AG04449 (cell line): ENCODE results near the gene CSTPP1.

Experiments
- CTCF ChIA-PET: fragments of 350-600 bp; formaldehyde crosslinking; extraction: SDS; loops from one replicate; lab custom pipeline; 2021; ENCODE audit warnings: antibody characterized with exemption; lab: Yijun Ruan, JAX
- POLR2A ChIA-PET: fragments of 400-600, 350-600 bp; formaldehyde crosslinking; extraction: SDS; loops from one replicate; lab custom pipeline; 2020; ENCODE audit warnings: antibody characterized with exemption, inconsistent platforms; lab: Yijun Ruan, JAX
- DNase-seq: peaks from one replicate; pipeline ENCODE4 v3.0.0-alpha.2; 2010; ENCODE audit warnings: low read depth, low spot score
- H3K4me3 ChIP-seq: 2 replicates; pipeline ENCODE4 v1.5.1; 2011; ENCODE audit warnings: low read depth, mild to moderate bottlenecking, control low read depth, low read length
- TF ChIP-seq, protein P1 (sequence below): IDR thresholded peaks from one replicate; pipeline ENCODE4 v1.5.1; 2011; ENCODE audit warnings: mild to moderate bottlenecking, moderate library complexity, low read length, control low read depth, inconsistent platforms; ENCODE audit not compliant: insufficient read depth; ENCODE audit errors: missing control alignments

Gene CSTPP1

DNA sequence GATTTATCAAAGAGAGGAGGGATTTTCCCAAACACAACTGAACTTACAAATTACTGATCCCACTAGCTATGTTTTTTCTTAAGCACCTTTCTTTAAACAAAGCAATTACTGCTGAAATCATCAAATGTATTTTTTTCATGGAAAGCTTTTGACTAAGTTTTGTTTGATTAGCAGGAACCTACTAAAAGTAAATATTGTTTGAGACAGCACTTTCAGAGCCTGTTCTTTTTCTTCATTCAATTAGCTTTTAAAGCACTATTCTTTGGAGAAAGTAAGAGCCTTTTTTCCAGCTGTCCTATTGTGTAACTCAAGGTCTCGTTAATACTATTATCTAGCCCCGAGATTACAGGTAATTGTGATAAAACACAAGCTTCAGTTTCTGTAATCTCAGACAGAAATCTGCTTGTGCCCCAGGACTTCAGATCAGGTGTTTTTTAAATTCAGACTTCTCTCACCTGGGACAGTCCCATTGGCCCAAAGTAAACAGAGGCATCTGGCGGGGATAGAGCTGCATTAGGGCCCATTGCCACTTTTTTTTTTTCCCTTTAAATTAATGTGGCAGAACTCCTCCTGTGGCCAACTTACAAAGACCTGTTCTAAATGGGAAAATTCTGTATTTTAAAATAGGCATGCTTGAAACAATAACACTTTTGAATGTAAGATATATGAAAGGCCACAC, 11.0 kb downstream of the CSTPP1 start:
- ChIA-PET POLR2A (no interaction called here), CTCF (interaction anchor here (1.4 to 1.5 kb wide), 2 partner anchors 28 to 31 kb away, joined by 5 to 6 read pairs; no protein-coding TSS in a partner anchor)
- TF ChIP-seq, protein P1, sequence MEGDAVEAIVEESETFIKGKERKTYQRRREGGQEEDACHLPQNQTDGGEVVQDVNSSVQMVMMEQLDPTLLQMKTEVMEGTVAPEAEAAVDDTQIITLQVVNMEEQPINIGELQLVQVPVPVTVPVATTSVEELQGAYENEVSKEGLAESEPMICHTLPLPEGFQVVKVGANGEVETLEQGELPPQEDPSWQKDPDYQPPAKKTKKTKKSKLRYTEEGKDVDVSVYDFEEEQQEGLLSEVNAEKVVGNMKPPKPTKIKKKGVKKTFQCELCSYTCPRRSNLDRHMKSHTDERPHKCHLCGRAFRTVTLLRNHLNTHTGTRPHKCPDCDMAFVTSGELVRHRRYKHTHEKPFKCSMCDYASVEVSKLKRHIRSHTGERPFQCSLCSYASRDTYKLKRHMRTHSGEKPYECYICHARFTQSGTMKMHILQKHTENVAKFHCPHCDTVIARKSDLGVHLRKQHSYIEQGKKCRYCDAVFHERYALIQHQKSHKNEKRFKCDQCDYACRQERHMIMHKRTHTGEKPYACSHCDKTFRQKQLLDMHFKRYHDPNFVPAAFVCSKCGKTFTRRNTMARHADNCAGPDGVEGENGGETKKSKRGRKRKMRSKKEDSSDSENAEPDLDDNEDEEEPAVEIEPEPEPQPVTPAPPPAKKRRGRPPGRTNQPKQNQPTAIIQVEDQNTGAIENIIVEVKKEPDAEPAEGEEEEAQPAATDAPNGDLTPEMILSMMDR, result no peak
- H3K4me3 ChIP-seq, result no peak overlapping the region
- no peak for DNase-seq

DNA sequence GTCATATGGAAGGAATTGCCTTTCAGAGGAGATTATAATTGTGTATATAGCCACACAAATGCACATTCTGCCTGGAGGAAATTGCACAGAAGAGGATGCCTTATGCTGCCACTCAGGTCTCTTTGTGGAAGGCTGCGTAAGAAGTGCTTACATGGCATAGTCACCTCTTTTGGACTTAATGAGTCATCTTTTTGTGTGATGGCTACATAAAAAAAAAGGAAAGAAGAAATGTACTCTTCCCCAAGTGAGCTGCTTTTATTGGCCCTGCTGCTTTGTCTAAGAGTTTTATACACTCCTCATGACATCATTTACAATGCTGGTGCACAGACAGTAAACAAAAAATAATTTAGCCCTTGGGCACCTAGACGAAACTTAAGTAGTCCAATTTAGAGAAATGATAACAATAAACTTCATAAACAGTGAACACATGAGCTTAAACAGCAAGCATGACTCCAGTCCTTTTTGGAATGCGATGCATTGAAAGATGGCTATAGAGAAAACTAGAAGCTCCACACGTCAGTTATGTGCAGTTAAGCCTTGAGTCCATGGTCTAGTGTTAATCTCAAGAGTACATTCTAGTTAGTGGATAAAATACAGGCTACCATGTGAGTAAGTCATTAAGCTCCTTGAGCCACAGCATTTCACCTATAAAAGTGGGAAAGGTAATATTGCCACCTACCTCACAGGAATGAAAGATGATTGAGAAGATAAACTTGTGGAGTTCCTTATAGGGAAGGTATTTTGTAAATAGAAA, 12.0 kb downstream of the CSTPP1 start:
- DNase-seq, result peak; percentile 73
- POLR2A ChIA-PET, result interaction anchor here (0.6 kb wide), 1 partner anchor 110 kb away, joined by 3 read pairs; no protein-coding TSS in a partner anchor
- CTCF ChIA-PET, result interaction anchor here (0.8 to 1.3 kb wide), 3 partner anchors 8 to 204 kb away, joined by 3 to 5 read pairs (median 3); no protein-coding TSS in a partner anchor
- no peak overlapping the region for H3K4me3 ChIP-seq
- TF ChIP-seq, protein P1, result no peak

DNA sequence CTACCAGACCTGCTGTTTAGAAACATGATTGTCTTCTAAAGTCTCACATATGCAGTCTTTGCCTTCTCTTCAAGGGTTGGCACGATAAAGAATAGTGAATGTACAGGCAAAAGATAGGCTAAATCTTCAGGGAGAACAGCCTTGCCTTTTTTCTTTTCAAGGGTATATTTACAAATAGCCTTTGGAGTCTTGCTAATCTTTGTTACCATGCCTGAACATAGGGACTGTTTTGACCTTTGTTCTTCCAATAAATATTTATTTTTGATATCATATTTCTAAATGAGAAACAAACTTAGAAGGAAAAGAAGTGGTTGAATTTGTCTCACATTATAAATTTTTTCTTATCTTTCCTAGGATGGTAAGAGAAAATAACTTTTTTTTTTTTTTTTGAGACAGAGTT, 12.7 kb downstream of the CSTPP1 start:
- no peak for DNase-seq
- POLR2A ChIA-PET, result no interaction called here
- TF ChIP-seq, protein P1, result no peak
- CTCF ChIA-PET, result interaction anchor here (0.8 to 1.3 kb wide), 3 partner anchors 9 to 204 kb away, joined by 3 to 5 read pairs (median 3); no protein-coding TSS in a partner anchor
- H3K4me3 ChIP-seq, result no peak overlapping the region

DNA sequence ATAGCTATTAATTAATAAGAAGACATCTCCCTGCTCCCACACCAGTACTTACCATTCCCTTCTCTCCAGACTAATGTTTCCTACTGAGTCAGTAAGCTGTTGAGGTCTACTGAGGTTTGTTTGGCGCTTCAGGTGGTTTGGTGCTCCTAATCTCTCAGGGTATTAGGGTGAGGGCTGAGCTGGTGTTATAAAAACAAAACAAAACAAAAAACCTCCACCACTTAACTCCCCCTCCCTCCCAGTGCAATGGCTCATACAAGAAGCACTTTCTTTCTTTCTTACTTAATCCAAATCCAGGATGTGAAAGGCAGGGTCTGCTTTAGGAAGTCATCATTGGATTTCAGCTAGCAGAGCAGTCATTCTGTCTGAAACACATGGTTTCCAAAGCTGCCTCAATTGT, 15.3 kb downstream of the CSTPP1 start:
- ChIA-PET POLR2A (no interaction called here), CTCF (interaction anchor here (1.0 kb wide), 1 partner anchor 202 kb away, joined by 3 read pairs; no protein-coding TSS in a partner anchor)
- TF ChIP-seq, protein P1, result no peak
- DNase-seq, result no peak
- H3K4me3 ChIP-seq, result no peak overlapping the region

DNA sequence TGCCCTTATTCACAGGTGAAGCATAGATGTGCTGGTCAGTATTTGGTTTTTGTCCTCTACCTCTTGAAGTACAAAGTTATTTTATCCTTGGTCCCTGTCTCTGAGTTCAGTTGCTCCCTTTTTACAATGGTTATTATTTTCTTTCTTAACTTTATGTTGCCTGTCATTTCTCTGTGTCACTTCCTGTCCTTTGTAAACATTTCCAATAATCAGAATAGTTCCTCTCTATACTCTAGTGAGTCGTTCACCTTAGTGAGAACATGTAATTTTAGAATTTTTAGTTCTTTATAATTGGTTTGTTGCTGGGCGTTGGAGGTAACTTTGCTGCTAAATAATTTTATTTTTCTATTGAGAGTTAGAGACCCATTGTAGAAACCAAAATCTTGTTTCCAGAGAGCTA, 16.0 kb downstream of the CSTPP1 start:
- ChIA-PET CTCF (interaction anchor here (1.0 kb wide), 1 partner anchor 202 kb away, joined by 3 read pairs; no protein-coding TSS in a partner anchor), POLR2A (no interaction called here)
- DNase-seq, result no peak

More for the DNA sequence above, 16.0 kb downstream of the CSTPP1 start:
- TF ChIP-seq, protein P1, result no peak
- no peak overlapping the region for H3K4me3 ChIP-seq
